ENCODE results near the gene POLE2. TPM values are rescaled to one million over a fixed set of nuclear protein-coding genes. Genes with fewer than 3 reads are reported as not detected.

POLE2 gene
- total RNA-seq, 1 donor from 2014 or later = 3.0 TPM

DNA sequence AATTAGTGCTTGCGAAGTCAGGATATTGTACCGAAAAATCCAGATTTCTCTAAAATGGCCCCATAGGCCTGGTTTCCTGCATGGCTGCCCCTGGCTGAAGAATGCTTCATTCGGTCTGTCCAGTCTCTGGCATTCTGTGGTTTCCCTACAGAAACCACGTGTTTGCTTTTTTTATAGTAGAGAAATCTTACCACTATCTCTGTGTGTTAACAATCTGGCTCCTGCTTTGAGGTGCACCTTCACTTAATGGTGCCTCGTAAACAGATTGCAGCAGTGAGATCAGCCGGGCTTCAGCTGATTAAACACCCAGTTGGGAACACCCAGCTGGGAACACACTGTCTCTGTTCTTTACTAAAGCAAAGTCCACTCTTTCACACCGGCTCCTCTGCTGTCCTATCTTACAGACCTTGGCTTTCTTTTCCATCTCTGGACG lies 46.3 kb downstream of the POLE2 start:
- no peak overlapping the region for H2AFZ ChIP-seq (ENCODE audit: low read depth, low read length)
- DNase-seq (ENCODE audit: low read depth) (peak; percentile 49), FAIRE-seq (no peak)
- H3K4me3 Mint-ChIP-seq (ENCODE audit: unreplicated experiment) = no peak overlapping the region
- no peak overlapping the region for H3K9ac ChIP-seq (ENCODE audit: low read length)
- peaks cover 12% of the 10 kb centered on the region for H3K36me3 ChIP-seq (ENCODE audit: insufficient read depth, low read length)
- peak overlapping the region; percentile 2 for H3K27ac Mint-ChIP-seq (ENCODE audit: unreplicated experiment)
- peak overlapping the region; percentile 11 for H3K4me2 ChIP-seq (ENCODE audit: low read length)
- no peak for TF ChIP-seq EZH2 (IDR thresholded peaks at IDR 0.05; ENCODE audit: insufficient read depth, low read length)
- TF ChIP-seq, protein P1, sequence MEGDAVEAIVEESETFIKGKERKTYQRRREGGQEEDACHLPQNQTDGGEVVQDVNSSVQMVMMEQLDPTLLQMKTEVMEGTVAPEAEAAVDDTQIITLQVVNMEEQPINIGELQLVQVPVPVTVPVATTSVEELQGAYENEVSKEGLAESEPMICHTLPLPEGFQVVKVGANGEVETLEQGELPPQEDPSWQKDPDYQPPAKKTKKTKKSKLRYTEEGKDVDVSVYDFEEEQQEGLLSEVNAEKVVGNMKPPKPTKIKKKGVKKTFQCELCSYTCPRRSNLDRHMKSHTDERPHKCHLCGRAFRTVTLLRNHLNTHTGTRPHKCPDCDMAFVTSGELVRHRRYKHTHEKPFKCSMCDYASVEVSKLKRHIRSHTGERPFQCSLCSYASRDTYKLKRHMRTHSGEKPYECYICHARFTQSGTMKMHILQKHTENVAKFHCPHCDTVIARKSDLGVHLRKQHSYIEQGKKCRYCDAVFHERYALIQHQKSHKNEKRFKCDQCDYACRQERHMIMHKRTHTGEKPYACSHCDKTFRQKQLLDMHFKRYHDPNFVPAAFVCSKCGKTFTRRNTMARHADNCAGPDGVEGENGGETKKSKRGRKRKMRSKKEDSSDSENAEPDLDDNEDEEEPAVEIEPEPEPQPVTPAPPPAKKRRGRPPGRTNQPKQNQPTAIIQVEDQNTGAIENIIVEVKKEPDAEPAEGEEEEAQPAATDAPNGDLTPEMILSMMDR (IDR thresholded peaks at IDR 0.05; ENCODE audit: insufficient read depth, low read depth, low read length) = no peak
- no peaks in the 10 kb centered on the region for H3K27me3 Mint-ChIP-seq (ENCODE audit: low read depth, unreplicated experiment)
- H3K27ac ChIP-seq (ENCODE audit: low read depth, low read length) = no peak overlapping the region
- peaks cover 40% of the 10 kb centered on the region for H3K79me2 ChIP-seq (ENCODE audit: insufficient read depth, low read length)
- H3K4me1 ChIP-seq (ENCODE audit: insufficient read depth, low read length) = peaks cover 7% of the 10 kb centered on the region
- H3K36me3 Mint-ChIP-seq (ENCODE audit: low read depth, unreplicated experiment) = peaks cover 10% of the 10 kb centered on the region
- no peak overlapping the region for H3K4me3 ChIP-seq (ENCODE audit: insufficient read depth, low read depth, low read length)
- H3K27me3 ChIP-seq (ENCODE audit: insufficient read depth, low read length) = no peaks in the 10 kb centered on the region
- H3K9me3 Mint-ChIP-seq (ENCODE audit: unreplicated experiment) = no peaks in the 10 kb centered on the region
- peaks cover 54% of the 10 kb centered on the region for H4K20me1 ChIP-seq (ENCODE audit: insufficient read depth, low read length)
- H3K9me3 ChIP-seq (ENCODE audit: insufficient read depth, low read depth, low read length) = no peaks in the 10 kb centered on the region
- peaks cover 22% of the 10 kb centered on the region for H3K4me1 Mint-ChIP-seq (ENCODE audit: low read depth, unreplicated experiment)

DNA sequence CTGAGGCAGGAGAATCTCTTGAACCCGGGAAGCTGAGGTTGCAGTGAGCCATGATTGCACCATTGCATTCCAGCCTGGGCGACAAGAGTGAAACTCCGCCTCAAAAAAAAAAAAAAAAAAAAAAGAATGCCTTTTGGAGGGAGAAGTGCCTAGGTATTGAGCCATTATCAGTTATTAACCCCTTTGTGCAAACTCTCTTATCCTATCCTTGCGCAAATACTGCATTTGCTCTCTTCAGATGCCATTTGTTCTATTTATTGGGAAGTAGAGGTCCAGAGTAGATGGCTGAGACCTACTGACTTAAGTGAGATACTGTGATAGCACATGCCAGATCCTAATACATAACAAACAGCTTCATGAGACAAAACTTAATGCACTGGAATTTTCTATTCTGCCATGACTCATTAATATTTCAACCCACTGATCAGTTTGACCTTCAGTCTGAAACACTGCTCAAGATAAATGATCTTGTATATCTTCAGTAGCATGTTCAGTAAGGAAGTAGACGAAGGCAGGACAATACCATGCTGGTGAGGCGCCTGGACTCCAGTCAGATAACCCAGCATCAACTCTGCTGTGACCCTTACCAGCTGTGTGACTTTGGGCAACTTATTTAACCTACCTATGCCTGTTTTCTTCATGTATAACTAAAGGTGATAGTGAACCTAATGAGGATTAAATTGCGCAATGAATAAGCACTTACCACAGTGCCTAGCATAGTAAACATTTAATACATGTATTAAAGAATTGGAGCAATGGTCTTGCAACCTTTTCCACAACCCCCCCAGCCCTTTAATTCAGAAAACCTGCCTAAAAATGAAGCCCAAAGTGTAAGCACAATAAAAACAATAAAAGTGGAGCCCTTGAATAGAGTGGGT lies 47.2 kb downstream of the POLE2 start:
- Histone ChIP-seq H3K36me3 (ENCODE audit: insufficient read depth, low read length) (peaks cover 12% of the 10 kb centered on the region), H4K20me1 (ENCODE audit: insufficient read depth, low read length) (peaks cover 63% of the 10 kb centered on the region), H3K9ac (ENCODE audit: low read length) (no peak overlapping the region), H3K27me3 (ENCODE audit: insufficient read depth, low read length) (no peaks in the 10 kb centered on the region), H3K27ac (ENCODE audit: low read depth, low read length) (no peak overlapping the region), H3K4me2 (ENCODE audit: low read length) (no peak overlapping the region), H3K4me3 (ENCODE audit: insufficient read depth, low read depth, low read length) (no peak overlapping the region), H2AFZ (ENCODE audit: low read depth, low read length) (no peak overlapping the region), H3K79me2 (ENCODE audit: insufficient read depth, low read length) (peaks cover 47% of the 10 kb centered on the region), H3K4me1 (ENCODE audit: insufficient read depth, low read length) (peaks cover 10% of the 10 kb centered on the region), H3K9me3 (ENCODE audit: insufficient read depth, low read depth, low read length) (no peaks in the 10 kb centered on the region)
- Mint-ChIP-seq H3K9me3 (ENCODE audit: unreplicated experiment) (no peaks in the 10 kb centered on the region), H3K4me1 (ENCODE audit: low read depth, unreplicated experiment) (peaks cover 28% of the 10 kb centered on the region), H3K4me3 (ENCODE audit: unreplicated experiment) (no peak overlapping the region), H3K27me3 (ENCODE audit: low read depth, unreplicated experiment) (no peaks in the 10 kb centered on the region), H3K27ac (ENCODE audit: unreplicated experiment) (peak overlapping the region; percentile 20), H3K36me3 (ENCODE audit: low read depth, unreplicated experiment) (peaks cover 10% of the 10 kb centered on the region)
- DNase-seq (ENCODE audit: low read depth) (no peak), FAIRE-seq (no peak)
- TF ChIP-seq EZH2 (IDR thresholded peaks at IDR 0.05; ENCODE audit: insufficient read depth, low read length) = no peak
- TF ChIP-seq, protein P1 (IDR thresholded peaks at IDR 0.05; ENCODE audit: insufficient read depth, low read depth, low read length) = no peak
